ENCODE measurements around the gene NRXN2. TPM values are rescaled to one million over a fixed set of nuclear protein-coding genes. Genes with fewer than 3 reads are reported as not detected.
A peak's percentile ranks its signal among the peaks of the same experiment; 100 is the strongest.

Gene NRXN2
- total RNA-seq, 2 donors from 2014 or later, result 0.85 to 1.4 TPM

DNA sequence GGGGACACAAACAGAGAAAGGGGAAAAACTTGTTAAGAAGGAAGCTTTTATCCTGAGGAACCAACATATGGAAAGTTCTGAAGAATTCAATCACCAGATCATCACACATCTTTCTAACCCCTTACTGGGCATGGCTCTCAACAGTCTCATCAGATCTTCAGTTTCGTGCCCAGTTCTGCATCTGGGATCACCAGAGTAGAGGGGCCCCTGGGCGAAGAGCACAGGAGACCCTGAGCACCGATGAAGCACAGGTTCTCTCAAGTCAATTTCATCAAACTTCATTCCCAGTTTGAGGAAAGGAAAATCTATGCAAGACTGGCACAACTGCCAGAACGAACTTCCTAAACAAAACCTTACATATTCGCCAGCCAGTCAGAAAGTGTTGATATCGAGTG is 45.3 kb upstream of the NRXN2 start:
- no peaks in the 10 kb centered on the region for H3K9me3 ChIP-seq
- H3K27ac ChIP-seq, result no peak overlapping the region
- no peak overlapping the region for H3K4me3 ChIP-seq
- H3K27me3 ChIP-seq, result no peaks in the 10 kb centered on the region
- DNase-seq (ENCODE audit: low spot score), result no peak
- H3K4me1 ChIP-seq, result peaks cover 1 to 39% of the 10 kb centered on the region in 2 donors
- H3K36me3 ChIP-seq, result peaks cover 98% of the 10 kb centered on the region
- TF ChIP-seq, protein P1, sequence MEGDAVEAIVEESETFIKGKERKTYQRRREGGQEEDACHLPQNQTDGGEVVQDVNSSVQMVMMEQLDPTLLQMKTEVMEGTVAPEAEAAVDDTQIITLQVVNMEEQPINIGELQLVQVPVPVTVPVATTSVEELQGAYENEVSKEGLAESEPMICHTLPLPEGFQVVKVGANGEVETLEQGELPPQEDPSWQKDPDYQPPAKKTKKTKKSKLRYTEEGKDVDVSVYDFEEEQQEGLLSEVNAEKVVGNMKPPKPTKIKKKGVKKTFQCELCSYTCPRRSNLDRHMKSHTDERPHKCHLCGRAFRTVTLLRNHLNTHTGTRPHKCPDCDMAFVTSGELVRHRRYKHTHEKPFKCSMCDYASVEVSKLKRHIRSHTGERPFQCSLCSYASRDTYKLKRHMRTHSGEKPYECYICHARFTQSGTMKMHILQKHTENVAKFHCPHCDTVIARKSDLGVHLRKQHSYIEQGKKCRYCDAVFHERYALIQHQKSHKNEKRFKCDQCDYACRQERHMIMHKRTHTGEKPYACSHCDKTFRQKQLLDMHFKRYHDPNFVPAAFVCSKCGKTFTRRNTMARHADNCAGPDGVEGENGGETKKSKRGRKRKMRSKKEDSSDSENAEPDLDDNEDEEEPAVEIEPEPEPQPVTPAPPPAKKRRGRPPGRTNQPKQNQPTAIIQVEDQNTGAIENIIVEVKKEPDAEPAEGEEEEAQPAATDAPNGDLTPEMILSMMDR (IDR thresholded peaks at IDR 0.05), result no peak

DNA sequence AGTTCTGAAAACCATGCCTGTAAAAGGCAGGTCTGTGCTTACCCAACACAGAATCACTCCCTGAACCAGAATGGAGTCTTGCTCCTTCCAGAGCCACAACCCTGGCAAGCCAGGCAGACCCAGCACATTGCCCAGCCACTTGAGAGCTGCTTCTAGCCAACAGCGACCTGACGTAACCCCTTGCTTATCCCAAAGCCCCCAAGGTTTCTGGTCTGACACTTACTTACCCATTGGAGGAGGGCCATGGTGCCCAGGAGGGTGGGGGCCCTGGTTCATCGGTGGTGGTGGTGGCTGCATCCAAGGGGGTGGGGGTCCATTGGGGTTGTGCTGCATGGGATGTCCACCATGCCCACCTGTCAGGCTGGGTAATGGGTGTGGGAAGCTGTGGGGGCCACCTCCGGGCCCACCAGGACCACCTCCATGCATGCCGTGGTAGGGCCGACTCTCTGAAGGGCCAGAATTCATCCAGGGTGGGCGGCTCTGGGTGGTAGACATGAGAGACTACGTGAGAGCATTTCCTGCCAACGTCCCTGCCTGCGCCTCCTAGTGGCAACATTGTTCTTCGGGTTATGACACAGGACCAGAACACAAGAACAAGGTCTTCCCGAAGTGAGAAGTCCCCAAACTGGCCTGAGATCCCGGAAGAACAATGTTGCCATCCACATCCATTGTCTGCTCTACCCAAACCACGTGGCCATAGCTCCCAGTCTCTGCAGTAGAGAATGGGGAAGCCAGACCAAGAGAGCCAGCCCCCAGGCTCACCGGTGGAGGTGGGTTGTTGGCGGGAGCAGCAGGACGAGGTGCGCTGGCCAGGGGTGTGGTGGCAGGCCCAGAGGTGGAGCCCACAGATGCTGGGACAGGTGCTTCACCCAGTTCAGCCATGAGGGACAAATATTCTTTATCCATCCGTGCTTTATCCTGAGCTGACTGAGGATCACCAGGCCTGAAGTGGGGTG is 44.6 kb upstream of the NRXN2 start:
- Histone ChIP-seq H3K27me3 (no peaks in the 10 kb centered on the region), H3K27ac (peak overlapping the region in 1 of 2 donors; percentile 55), H3K4me3 (no peak overlapping the region), H3K36me3 (peaks cover 96% of the 10 kb centered on the region), H3K9me3 (no peaks in the 10 kb centered on the region), H3K4me1 (peaks cover 2 to 39% of the 10 kb centered on the region in 2 donors)
- DNase-seq (ENCODE audit: low spot score), result peak; percentile 82
- TF ChIP-seq, protein P1 (IDR thresholded peaks at IDR 0.05), result peak; percentile 78 to 85

DNA sequence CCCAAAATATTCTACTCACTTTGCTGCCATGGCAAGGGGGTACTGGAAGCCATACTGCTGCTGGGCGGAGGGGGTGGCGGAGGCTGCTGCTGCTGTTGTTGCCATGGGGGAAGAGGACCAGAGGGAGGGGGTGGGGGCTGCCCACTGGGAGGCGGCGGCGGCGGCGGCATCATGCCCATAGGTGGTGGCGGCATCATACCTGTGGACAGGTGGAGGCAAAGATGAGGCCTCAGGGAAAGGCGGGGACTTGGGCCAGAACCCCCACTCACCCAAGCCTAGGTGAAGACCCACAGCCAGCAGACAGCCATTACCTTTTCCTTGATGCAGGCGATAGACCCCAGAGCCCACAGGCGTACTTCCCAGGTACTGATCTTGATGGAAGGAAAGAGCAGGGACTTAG is 43.9 kb upstream of the NRXN2 start:
- Histone ChIP-seq H3K27me3 (no peaks in the 10 kb centered on the region), H3K4me3 (no peak overlapping the region), H3K4me1 (peaks cover 2 to 42% of the 10 kb centered on the region in 2 donors), H3K27ac (peak overlapping the region in 1 of 2 donors; percentile 55), H3K36me3 (peaks cover 89% of the 10 kb centered on the region), H3K9me3 (no peaks in the 10 kb centered on the region)
- TF ChIP-seq, protein P1 (IDR thresholded peaks at IDR 0.05), result no peak
- DNase-seq (ENCODE audit: low spot score), result no peak

DNA sequence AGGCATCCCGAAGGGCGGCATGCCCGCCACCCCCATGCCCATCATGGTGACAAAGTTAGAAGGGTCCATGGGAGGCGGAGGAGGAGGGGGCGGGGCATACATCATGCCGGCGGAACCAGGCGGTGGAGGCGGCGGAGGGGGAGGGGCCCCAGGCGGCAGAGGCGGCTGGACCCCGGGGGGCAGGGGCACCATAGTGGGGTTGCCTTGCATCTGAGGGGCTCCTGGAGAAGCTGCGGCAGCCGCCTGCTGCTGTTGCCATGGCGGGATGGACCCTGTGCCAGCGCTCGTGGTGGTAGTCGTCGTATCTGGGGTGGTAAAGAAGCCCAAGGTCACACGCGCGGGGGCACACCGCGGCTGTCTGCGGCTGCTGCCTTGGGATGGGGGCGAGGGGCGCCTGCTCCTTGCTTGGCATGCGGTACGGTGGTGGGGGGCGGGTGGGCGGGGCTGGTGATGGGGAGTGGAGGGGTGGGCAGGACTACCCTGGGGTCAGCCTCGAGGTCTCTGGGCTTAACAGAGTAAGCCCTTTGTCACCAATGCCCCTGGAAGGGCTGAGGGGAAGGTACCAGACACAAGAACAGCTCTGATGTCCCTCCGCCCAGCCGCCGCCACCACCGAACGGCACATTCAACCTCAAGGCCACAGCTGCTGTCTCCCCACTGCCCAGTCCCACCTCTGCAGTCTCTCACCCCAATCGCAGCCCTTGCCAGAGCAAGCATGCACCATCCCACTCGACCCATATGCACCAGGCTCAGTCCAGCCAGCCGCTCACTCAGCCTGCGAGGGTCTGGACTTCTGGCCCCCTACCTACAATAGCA is 43.1 kb upstream of the NRXN2 start:
- Histone ChIP-seq H3K36me3 (peaks cover 82% of the 10 kb centered on the region), H3K9me3 (no peaks in the 10 kb centered on the region), H3K4me3 (no peak overlapping the region), H3K4me1 (peaks cover 2 to 48% of the 10 kb centered on the region in 2 donors), H3K27ac (no peak overlapping the region), H3K27me3 (no peaks in the 10 kb centered on the region)
- TF ChIP-seq, protein P1 (IDR thresholded peaks at IDR 0.05), result no peak
- DNase-seq (ENCODE audit: low spot score), result no peak

DNA sequence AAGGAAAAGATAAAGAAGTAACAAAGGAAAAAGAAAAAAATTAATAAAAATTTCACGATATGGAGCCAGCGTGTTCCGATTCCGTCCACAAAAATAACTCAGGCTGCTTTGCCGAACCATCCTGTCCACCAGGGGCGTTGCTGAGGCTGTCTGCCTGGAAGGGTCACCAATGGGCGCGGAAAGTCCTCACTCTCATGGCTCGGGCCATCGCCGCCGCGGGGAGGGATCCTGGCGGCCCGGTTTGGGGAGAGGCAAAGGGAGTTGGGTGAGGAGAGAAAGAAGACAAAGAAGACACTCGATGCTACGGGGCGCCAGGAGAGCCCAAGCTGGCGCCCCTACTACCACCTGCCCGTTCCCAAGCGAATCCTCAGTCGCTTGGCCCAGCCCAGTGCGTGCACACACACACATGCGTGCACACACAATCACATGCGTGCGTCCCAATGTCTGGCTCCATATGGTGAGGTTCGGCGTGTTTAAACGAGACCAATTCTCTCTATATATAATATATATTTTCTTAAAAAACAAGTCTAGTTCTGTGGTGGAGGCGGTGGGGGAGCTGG is 42.4 kb upstream of the NRXN2 start:
- Histone ChIP-seq H3K27me3 (no peaks in the 10 kb centered on the region), H3K36me3 (peaks cover 76% of the 10 kb centered on the region), H3K27ac (peak overlapping the region in 1 of 2 donors; percentile 83), H3K9me3 (no peaks in the 10 kb centered on the region), H3K4me1 (peaks cover 2 to 55% of the 10 kb centered on the region in 2 donors), H3K4me3 (no peak overlapping the region)
- no peak for DNase-seq (ENCODE audit: low spot score)
- TF ChIP-seq, protein P1 (IDR thresholded peaks at IDR 0.05), result no peak

Data from right atrium auricular region (tissue), 2 donors.